IMR-90 (cell line): ENCODE results near the gene GCK. TPM values are rescaled to one million over a fixed set of nuclear protein-coding genes. Genes with fewer than 3 reads are reported as not detected.

ENCODE experiments used
- ATAC-seq: fragments of 200-7000 bp; cut with Tn5 transposase; 2 replicates; pipeline ENCODE4 v1.9.1; 2020; ENCODE audit warnings: low read depth, mild to moderate bottlenecking, moderate library complexity
- BruUV-seq: library from RNA; stranded (reverse); fragments of 400-500 nt; replicated peaks from 2 replicates; lab custom pipeline; 2021; lab: Mats Ljungman, UMichigan
- CTCF ChIA-PET: fragments of 300-600 bp; formaldehyde crosslinking; extraction: SDS; loops from one replicate; lab custom pipeline; 2021; ENCODE audit warnings: antibody characterized with exemption; lab: Yijun Ruan, JAX
- POLR2A ChIA-PET: fragments of 300-600 bp; sonication (Branson Sonifier 250); formaldehyde crosslinking; loops from one replicate; lab custom pipeline; 2022; ENCODE audit warnings: antibody characterized with exemption; ENCODE audit not compliant: unreplicated experiment; lab: Charles Lee
- DNase-seq: peaks from one replicate; pipeline ENCODE4 v3.0.0; 2013
- H2AFZ ChIP-seq: replicated peaks from 2 replicates; pipeline ENCODE3; 2013; ENCODE audit warnings: low read length, mild to moderate bottlenecking; ENCODE audit not compliant: poor library complexity
- H2AK5ac ChIP-seq: 2 replicates; pipeline ENCODE4 v1.6.1; 2013; ENCODE audit warnings: low read depth, low read length, inconsistent platforms
- H2AK9ac ChIP-seq: replicated peaks from 2 replicates; pipeline ENCODE3; 2013; ENCODE audit warnings: mild to moderate bottlenecking, low read depth, low read length, moderate library complexity; ENCODE audit not compliant: poor library complexity
- H2BK120ac ChIP-seq: 2 replicates; pipeline ENCODE4 v1.6.1; 2013; ENCODE audit warnings: low read depth, low read length, inconsistent platforms
- H2BK15ac ChIP-seq: 3 replicates; pipeline ENCODE4 v1.6.1; 2013; ENCODE audit warnings: low read depth, low read length, inconsistent platforms
- H2BK20ac ChIP-seq: 2 replicates; pipeline ENCODE4 v1.6.1; 2013; ENCODE audit warnings: low read depth, mild to moderate bottlenecking, inconsistent platforms, low read length, moderate library complexity
- H2BK5ac ChIP-seq: 2 replicates; pipeline ENCODE4 v1.6.1; 2013; ENCODE audit warnings: mild to moderate bottlenecking, low read depth, low read length, inconsistent platforms; ENCODE audit not compliant: poor library complexity, severe bottlenecking
- H3K14ac ChIP-seq: replicated peaks from 2 replicates; pipeline ENCODE4 v1.6.1; 2013; ENCODE audit warnings: low read depth, low read length, inconsistent platforms
- H3K18ac ChIP-seq: 2 replicates; pipeline ENCODE4 v1.6.1; 2013; ENCODE audit warnings: low read depth, low read length, control low read depth
- H3K23ac ChIP-seq: 2 replicates; pipeline ENCODE4 v1.6.1; 2013; ENCODE audit warnings: low read depth, low read length, inconsistent platforms
- H3K27ac ChIP-seq: 2 replicates; pipeline ENCODE4 v1.5.1; 2013; ENCODE audit warnings: mild to moderate bottlenecking, control low read depth, low read length; ENCODE audit not compliant: insufficient read depth
- H3K27me3 ChIP-seq: 2 replicates; pipeline ENCODE4 v1.6.1; 2013; ENCODE audit warnings: low read length; ENCODE audit not compliant: control insufficient read depth, insufficient read depth
- H3K36me3 ChIP-seq: 2 replicates; pipeline ENCODE4 v1.6.1; 2013; ENCODE audit warnings: low read length, mixed read lengths; ENCODE audit not compliant: control insufficient read depth, insufficient read depth
- H3K4ac ChIP-seq: 2 replicates; pipeline ENCODE4 v1.6.1; 2013; ENCODE audit warnings: low read depth, low read length, inconsistent platforms
- H3K4me1 ChIP-seq: 2 replicates; pipeline ENCODE4 v1.6.1; 2013; ENCODE audit warnings: low read length, mixed read lengths; ENCODE audit not compliant: control insufficient read depth, insufficient read depth
- H3K4me2 ChIP-seq: 2 replicates; pipeline ENCODE4 v1.6.1; 2013; ENCODE audit warnings: low read depth, mild to moderate bottlenecking, control low read depth, low read length, moderate library complexity
- H3K4me3 ChIP-seq: 2 replicates; pipeline ENCODE4 v1.5.1; 2013; ENCODE audit warnings: low read depth, mild to moderate bottlenecking, control low read depth, low read length, moderate library complexity; ENCODE audit not compliant: insufficient read depth
- H3K56ac ChIP-seq: 2 replicates; pipeline ENCODE4 v1.6.1; 2013; ENCODE audit warnings: low read length, inconsistent platforms; ENCODE audit not compliant: insufficient read depth; ENCODE audit errors: extremely low read depth
- H3K79me1 ChIP-seq, 2 experiments: 2 replicates each; pipeline ENCODE4 v1.6.1; 2013; ENCODE audit warnings: low read length in 2 of 2, inconsistent platforms in 1 of 2, low read depth in 1 of 2
- H3K9ac ChIP-seq: 2 replicates; pipeline ENCODE4 v1.6.1; 2013; ENCODE audit warnings: low read depth, low read length, control low read depth
- H3K9me1 ChIP-seq: 2 replicates; pipeline ENCODE4 v1.6.1; 2013; ENCODE audit warnings: low read length, inconsistent platforms; ENCODE audit not compliant: insufficient read depth
- H3K9me3 ChIP-seq: 2 replicates; pipeline ENCODE4 v1.6.1; 2013; ENCODE audit warnings: low read length; ENCODE audit not compliant: control insufficient read depth, insufficient read depth
- H4K20me1 ChIP-seq: 2 replicates; pipeline ENCODE4 v1.6.1; 2013; ENCODE audit warnings: low read length, inconsistent platforms; ENCODE audit not compliant: insufficient read depth
- H4K5ac ChIP-seq: 2 replicates; pipeline ENCODE4 v1.6.1; 2013; ENCODE audit warnings: mild to moderate bottlenecking, low read depth, low read length, control low read depth
- H4K8ac ChIP-seq, 2 experiments: 2 replicates each; pipeline ENCODE4 v1.6.1; 2013; ENCODE audit warnings: low read depth in 2 of 2, low read length in 2 of 2, control low read depth in 1 of 2, inconsistent platforms in 1 of 2
- H4K91ac ChIP-seq: 2 replicates; pipeline ENCODE4 v1.6.1; 2013; ENCODE audit warnings: low read depth, low read length, inconsistent platforms; ENCODE audit not compliant: insufficient read depth
- CTCF ChIP-seq: conservative IDR thresholded peaks from 2 replicates; pipeline ENCODE4 v1.5.1; 2012; ENCODE audit warnings: mild to moderate bottlenecking, low read depth, low read length, improper control_type of control experiment
- ELK1 ChIP-seq: fragments of 150-350 bp; IDR thresholded peaks from 2 replicates; pipeline ENCODE4 v1.6.1; 2016; ENCODE audit warnings: low read depth, mild to moderate bottlenecking, low read length, moderate library complexity, borderline replicate concordance
- FOS ChIP-seq: fragments of 150-350 bp; IDR thresholded peaks from 2 replicates; pipeline ENCODE4 v1.6.1; 2016; ENCODE audit warnings: low read depth, low read length
- MAFK ChIP-seq: IDR thresholded peaks from 2 replicates; pipeline ENCODE4 v1.6.1; 2012; ENCODE audit warnings: low read depth, low read length, improper control_type of control experiment
- MAZ ChIP-seq: IDR thresholded peaks from 2 replicates; pipeline ENCODE4 v1.6.1; 2012; ENCODE audit warnings: low read depth, mild to moderate bottlenecking, low read length, improper control_type of control experiment, moderate library complexity, borderline replicate concordance
- MXI1 ChIP-seq: IDR thresholded peaks from 2 replicates; pipeline ENCODE4 v1.6.1; 2012; ENCODE audit warnings: low read depth, mild to moderate bottlenecking, low read length, moderate library complexity, borderline replicate concordance
- NFE2L2 ChIP-seq: fragments of 150-350 bp; IDR thresholded peaks from 2 replicates; pipeline ENCODE4 v1.6.1; 2016; ENCODE audit warnings: low read depth, mild to moderate bottlenecking, low read length
- POLR2A ChIP-seq: IDR thresholded peaks from 2 replicates; pipeline ENCODE4 v1.6.1; 2012; ENCODE audit warnings: mild to moderate bottlenecking, low read depth, low read length
- RCOR1 ChIP-seq: IDR thresholded peaks from 2 replicates; pipeline ENCODE4 v1.6.1; 2012; ENCODE audit warnings: mild to moderate bottlenecking, low read length, improper control_type of control experiment; ENCODE audit not compliant: insufficient replicate concordance
- RFX5 ChIP-seq: IDR thresholded peaks from 2 replicates; pipeline ENCODE4 v1.8.0; 2012; ENCODE audit warnings: low read depth, mild to moderate bottlenecking, low read length, moderate library complexity
- WGBS, 2 experiments: methylation state at CpG; one replicate each; pipeline versions ENCODE4 v1.1.5 to v1.1.7; 2013; ENCODE audit warnings: missing lambda C conversion rate in 2 of 2; ENCODE audit not compliant: insufficient read length in 1 of 2; ENCODE audit errors: extremely low coverage in 2 of 2; 5-methylcytosine and 5-hydroxymethylcytosine counted together
- dilution Hi-C: fragments of 300-500 bp; cut with HindIII; formaldehyde crosslinking; loops from one replicate; pipeline ENCODE4 v1.14.3; 2018; ENCODE audit warnings: low sequenced_read_pairs; ENCODE audit not compliant: unreplicated experiment
- in situ Hi-C: fragments of 300-500 bp; cut with MboI; formaldehyde crosslinking; loops from 3 replicates; pipeline ENCODE4 v1.14.3; 2019; ENCODE audit warnings: low sequenced_read_pairs, inconsistent platforms, mixed read lengths
- intact Hi-C: fragments of 100-400 bp; cut with micrococcal nuclease; formaldehyde crosslinking; loops from 2 replicates; pipeline ENCODE4 v1.10.0; 2022
- polyA plus RNA-seq, 3 experiments: library from polyadenylated mRNA; depleted of rRNA; stranded (reverse); fragments of >200 nt; gene quantifications; 2 replicates each; pipeline ENCODE4 v1.2.3, GENCODE V29; 2012; ENCODE audit warnings: low replicate concordance in 1 of 3
- total RNA-seq: library from RNA; depleted of rRNA; stranded (reverse); fragments of >200 nt; gene quantifications from 2 replicates; pipeline ENCODE4 v1.2.3, GENCODE V29; 2012

GCK gene
- total and polyA plus RNA-seq, 2 of the 4 experiments (the other 2 are of a cell fraction): 0.14 to 0.18 TPM

- Histone ChIP-seq H3K4me2 (no peak overlapping the region), H3K18ac (no peak overlapping the region), H4K20me1 (no peaks in the 10 kb centered on the region), H3K9me3 (no peaks in the 10 kb centered on the region), H2BK20ac (no peak overlapping the region), H3K79me1 (no peaks in the 10 kb centered on the region; a peak in 1 of 4 replicates), H3K27me3 (no peaks in the 10 kb centered on the region), H3K4me1 (peaks cover 14% of the 10 kb centered on the region), H3K36me3 (no peaks in the 10 kb centered on the region; the same call in 1 of the 2 replicates), H3K27ac (no peak overlapping the region), H2AFZ (no peak overlapping the region), H3K23ac (no peak overlapping the region), H4K5ac (no peak overlapping the region), H4K91ac (no peak overlapping the region), H2BK5ac (no peak overlapping the region), H3K4ac (no peak overlapping the region), H2BK120ac (no peak overlapping the region), H2AK5ac (no peak overlapping the region), H3K14ac (no peak overlapping the region), H3K56ac (no peak overlapping the region), H3K9me1 (peaks cover 9% of the 10 kb centered on the region), H3K9ac (no peak overlapping the region), H4K8ac (no peak overlapping the region), H3K4me3 (no peak overlapping the region), H2BK15ac (no peak overlapping the region), H2AK9ac (no peak overlapping the region)
- 98% methylated on average over 6 of the region's 21 CpGs; no CpG with 5 or more reads in 1 of the 2 experiments for WGBS, 2 experiments
- in situ Hi-C loops (no loop called here), dilution Hi-C loops (no loop called here), intact Hi-C loops (no loop called here)
- no TSS peak for BruUV-seq
- TF ChIP-seq CTCF (no peak), POLR2A (no peak), RCOR1 (no peak), MXI1 (no peak), MAFK (no peak), FOS (no peak), ELK1 (no peak), MAZ (no peak), NFE2L2 (no peak), RFX5 (no peak)
- CTCF ChIA-PET: no interaction called here
- ATAC-seq: no peak
- POLR2A ChIA-PET: no interaction called here
- DNase-seq: no peak
These were observed 81.1 kb downstream of the GCK start for GRCh38 chr7:44107961-44108767.
